Measurements from ENCODE around the gene SELENOW.
A peak's percentile ranks its signal among the peaks of the same experiment; 100 is the strongest.

The SELENOW gene

GRCh38 chr19:47820410-47820809, 41.9 kb downstream of the SELENOW start:
- Histone ChIP-seq H3K36me3 (ENCODE audit: control insufficient read depth, insufficient read depth, low read length) (no peaks in the 10 kb centered on the region), H3K27me3 (replicated peaks; ENCODE audit: control insufficient read depth, insufficient read depth, low read length) (peaks cover 3% of the 10 kb centered on the region), H3K4me3 (replicated peaks; ENCODE audit: low read depth, low read length) (no peak overlapping the region)
- no peak for TF ChIP-seq CTCF (IDR thresholded peaks at IDR 0.05; ENCODE audit: insufficient read depth, low read length, poor library complexity, severe bottlenecking)
- no peak for DNase-seq (ENCODE audit: extremely low read depth, insufficient read length)

- Histone ChIP-seq H3K36me3 (ENCODE audit: control insufficient read depth, insufficient read depth, low read length) (no peaks in the 10 kb centered on the region), H3K27me3 (replicated peaks; ENCODE audit: control insufficient read depth, insufficient read depth, low read length) (peaks cover 3% of the 10 kb centered on the region), H3K4me3 (replicated peaks; ENCODE audit: low read depth, low read length) (no peak within 1 kb of the TSS)
- no peak for DNase-seq (ENCODE audit: extremely low read depth, insufficient read length)
- no peak for TF ChIP-seq CTCF (IDR thresholded peaks at IDR 0.05; ENCODE audit: insufficient read depth, low read length, poor library complexity, severe bottlenecking)
These were observed 43.0 kb downstream of the SELENOW start, which contains the start of gene CRX for GRCh38 chr19:47821460-47822020. Gene CRX (plus strand): TSS chr19:47821937. CDS start chr19:47834444, 12,507 bp downstream.

GRCh38 chr19:47824396-47824795, 45.9 kb downstream of the SELENOW start:
- peaks cover 3% of the 10 kb centered on the region for H3K27me3 ChIP-seq (replicated peaks; ENCODE audit: control insufficient read depth, insufficient read depth, low read length)
- H3K4me3 ChIP-seq (replicated peaks; ENCODE audit: low read depth, low read length) = no peak overlapping the region
- no peak for DNase-seq (ENCODE audit: extremely low read depth, insufficient read length)
- H3K36me3 ChIP-seq (ENCODE audit: control insufficient read depth, insufficient read depth, low read length) = no peaks in the 10 kb centered on the region
- TF ChIP-seq CTCF (IDR thresholded peaks at IDR 0.05; ENCODE audit: insufficient read depth, low read length, poor library complexity, severe bottlenecking) = peak; percentile 16

- DNase-seq (ENCODE audit: extremely low read depth, insufficient read length) = no peak
- Histone ChIP-seq H3K4me3 (replicated peaks; ENCODE audit: low read depth, low read length) (no peak overlapping the region), H3K36me3 (ENCODE audit: control insufficient read depth, insufficient read depth, low read length) (no peaks in the 10 kb centered on the region), H3K27me3 (replicated peaks; ENCODE audit: control insufficient read depth, insufficient read depth, low read length) (peaks cover 2% of the 10 kb centered on the region)
- TF ChIP-seq CTCF (IDR thresholded peaks at IDR 0.05; ENCODE audit: insufficient read depth, low read length, poor library complexity, severe bottlenecking) = no peak
These were observed 48.3 kb downstream of the SELENOW start for GRCh38 chr19:47826800-47827199.

GRCh38 chr19:47832723-47833122, 54.2 kb downstream of the SELENOW start:
- H3K4me3 ChIP-seq (replicated peaks; ENCODE audit: low read depth, low read length) = no peak overlapping the region
- no peaks in the 10 kb centered on the region for H3K27me3 ChIP-seq (replicated peaks; ENCODE audit: control insufficient read depth, insufficient read depth, low read length)
- no peak for DNase-seq (ENCODE audit: extremely low read depth, insufficient read length)
- TF ChIP-seq CTCF (IDR thresholded peaks at IDR 0.05; ENCODE audit: insufficient read depth, low read length, poor library complexity, severe bottlenecking) = no peak
- no peaks in the 10 kb centered on the region for H3K36me3 ChIP-seq (ENCODE audit: control insufficient read depth, insufficient read depth, low read length)
